Activated CD8-positive, alpha-beta T cell treated with anti-CD3 and anti-CD28 coated beads for 36 hours (primary cell): ENCODE data around the gene BBS1. TPM values are rescaled to one million over a fixed set of nuclear protein-coding genes. Genes with fewer than 3 reads are reported as not detected.

Source experiments
- ATAC-seq: fragments of 200-7000 bp; cut with Tn5 transposase; one replicate; pipeline ENCODE4 v1.10.0; 2021; ENCODE audit warnings: mild to moderate bottlenecking, moderate library complexity
- CTCF ChIA-PET: fragments of 350-600 bp; sonication (Branson Sonifier 250); formaldehyde crosslinking; loops from one replicate; lab custom pipeline; 2021; ENCODE audit warnings: antibody characterized with exemption; lab: Charles Lee
- POLR2A ChIA-PET: fragments of 350-600 bp; sonication (Branson Sonifier 250); formaldehyde crosslinking; loops from one replicate; lab custom pipeline; 2021; ENCODE audit warnings: antibody characterized with exemption; lab: Charles Lee
- DNase-seq: peaks from one replicate; pipeline ENCODE4 v3.0.0-alpha.2; 2020
- H3K27ac Mint-ChIP-seq: one replicate; pipeline ENCODE4 v1.8.0; 2021; ENCODE audit warnings: mild to moderate bottlenecking, mixed read lengths
- H3K27me3 Mint-ChIP-seq: one replicate; pipeline ENCODE4 v1.8.0; 2021; ENCODE audit warnings: mixed read lengths
- H3K36me3 Mint-ChIP-seq: one replicate; pipeline ENCODE4 v1.8.0; 2021; ENCODE audit warnings: low read depth, mixed read lengths
- H3K4me1 Mint-ChIP-seq: one replicate; pipeline ENCODE4 v1.8.0; 2021; ENCODE audit warnings: low read depth, mixed read lengths
- H3K4me3 Mint-ChIP-seq: one replicate; pipeline ENCODE4 v1.8.0; 2021; ENCODE audit warnings: mild to moderate bottlenecking, moderate library complexity, mixed read lengths
- H3K9me3 Mint-ChIP-seq: one replicate; pipeline ENCODE4 v1.8.0; 2021; ENCODE audit warnings: mixed read lengths
- intact Hi-C: fragments of 100-400 bp; cut with micrococcal nuclease; formaldehyde crosslinking; loops from one replicate; pipeline ENCODE4 v1.10.0; 2022
- total RNA-seq, 2 experiments: library from RNA; stranded (reverse); gene quantifications; one replicate each; pipeline ENCODE4 v1.2.3, GENCODE V29; 2021
- TF ChIP-seq, protein P1 (sequence below): fragments of 200-600 bp; IDR thresholded peaks from one replicate; pipeline ENCODE4 v1.8.0; 2022; ENCODE audit warnings: antibody characterized with exemption, mild to moderate bottlenecking

BBS1 gene
- total RNA-seq, 2 experiments from 2014 or later: 7.7 to 7.9 TPM

DNA sequence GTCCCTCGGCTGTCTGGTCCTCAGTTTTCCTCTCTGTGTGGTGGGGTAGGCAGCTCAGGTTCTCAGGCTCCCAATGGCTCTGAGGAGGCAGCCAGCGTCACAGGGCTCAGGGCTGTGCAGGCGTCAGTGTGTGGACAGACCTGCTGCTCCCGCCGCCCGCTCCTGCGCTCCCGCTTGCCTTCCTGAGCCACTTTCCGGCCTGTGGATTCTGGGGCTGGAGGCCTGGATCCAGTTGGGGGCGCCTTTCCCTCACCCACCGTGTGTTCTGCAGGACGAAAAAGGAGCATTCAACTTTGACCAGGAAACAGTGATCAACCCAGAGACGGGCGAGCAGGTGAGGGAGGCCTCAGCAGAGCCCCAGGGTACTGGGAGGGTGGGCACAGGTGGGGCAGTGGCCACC, 15.5 kb upstream of the BBS1 start:
- CTCF ChIA-PET: interaction anchor here (0.9 to 1.1 kb wide), 2 partner anchors 88 to 99 kb away, joined by 3 read pairs; no protein-coding TSS in a partner anchor
- no peaks in the 10 kb centered on the region for H3K4me1 Mint-ChIP-seq
- intact Hi-C loops: no loop called here
- H3K36me3 Mint-ChIP-seq: peaks cover 23% of the 10 kb centered on the region
- H3K27me3 Mint-ChIP-seq: no peaks in the 10 kb centered on the region
- no peak overlapping the region for H3K27ac Mint-ChIP-seq
- H3K9me3 Mint-ChIP-seq: no peaks in the 10 kb centered on the region
- POLR2A ChIA-PET: no interaction called here
- no peak overlapping the region for H3K4me3 Mint-ChIP-seq
- ATAC-seq: no peak
- DNase-seq: no peak
- TF ChIP-seq, protein P1, sequence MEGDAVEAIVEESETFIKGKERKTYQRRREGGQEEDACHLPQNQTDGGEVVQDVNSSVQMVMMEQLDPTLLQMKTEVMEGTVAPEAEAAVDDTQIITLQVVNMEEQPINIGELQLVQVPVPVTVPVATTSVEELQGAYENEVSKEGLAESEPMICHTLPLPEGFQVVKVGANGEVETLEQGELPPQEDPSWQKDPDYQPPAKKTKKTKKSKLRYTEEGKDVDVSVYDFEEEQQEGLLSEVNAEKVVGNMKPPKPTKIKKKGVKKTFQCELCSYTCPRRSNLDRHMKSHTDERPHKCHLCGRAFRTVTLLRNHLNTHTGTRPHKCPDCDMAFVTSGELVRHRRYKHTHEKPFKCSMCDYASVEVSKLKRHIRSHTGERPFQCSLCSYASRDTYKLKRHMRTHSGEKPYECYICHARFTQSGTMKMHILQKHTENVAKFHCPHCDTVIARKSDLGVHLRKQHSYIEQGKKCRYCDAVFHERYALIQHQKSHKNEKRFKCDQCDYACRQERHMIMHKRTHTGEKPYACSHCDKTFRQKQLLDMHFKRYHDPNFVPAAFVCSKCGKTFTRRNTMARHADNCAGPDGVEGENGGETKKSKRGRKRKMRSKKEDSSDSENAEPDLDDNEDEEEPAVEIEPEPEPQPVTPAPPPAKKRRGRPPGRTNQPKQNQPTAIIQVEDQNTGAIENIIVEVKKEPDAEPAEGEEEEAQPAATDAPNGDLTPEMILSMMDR: no peak

GRCh38 chr11:66495401-66495854, 15.0 kb upstream of the BBS1 start:
- POLR2A ChIA-PET: no interaction called here
- intact Hi-C loops: no loop called here
- DNase-seq: peak; percentile 47
- CTCF ChIA-PET: interaction anchor here (0.9 to 1.1 kb wide), 2 partner anchors 88 to 99 kb away, joined by 3 read pairs; no protein-coding TSS in a partner anchor
- Mint-ChIP-seq H3K4me3 (no peak overlapping the region), H3K36me3 (peaks cover 23% of the 10 kb centered on the region), H3K9me3 (no peaks in the 10 kb centered on the region), H3K27ac (no peak overlapping the region), H3K4me1 (no peaks in the 10 kb centered on the region), H3K27me3 (no peaks in the 10 kb centered on the region)
- TF ChIP-seq, protein P1: peak; percentile 42
- ATAC-seq: peak; percentile 37

GRCh38 chr11:66497206-66497605, 13.2 kb upstream of the BBS1 start:
- Mint-ChIP-seq H3K4me1 (no peaks in the 10 kb centered on the region), H3K4me3 (no peak overlapping the region), H3K9me3 (no peaks in the 10 kb centered on the region), H3K27me3 (no peaks in the 10 kb centered on the region), H3K36me3 (peaks cover 21% of the 10 kb centered on the region), H3K27ac (no peak overlapping the region)
- intact Hi-C loops: no loop called here
- POLR2A ChIA-PET: no interaction called here
- ATAC-seq (no peak), DNase-seq (no peak)
- TF ChIP-seq, protein P1: no peak
- CTCF ChIA-PET: no interaction called here

GRCh38 chr11:66498506-66498905, 11.9 kb upstream of the BBS1 start:
- ChIA-PET CTCF (no interaction called here), POLR2A (no interaction called here)
- intact Hi-C loops: no loop called here
- H3K9me3 Mint-ChIP-seq: no peaks in the 10 kb centered on the region
- H3K4me1 Mint-ChIP-seq: no peaks in the 10 kb centered on the region
- ATAC-seq (no peak), DNase-seq (no peak)
- no peak overlapping the region for H3K4me3 Mint-ChIP-seq
- H3K36me3 Mint-ChIP-seq: peaks cover 16% of the 10 kb centered on the region
- H3K27ac Mint-ChIP-seq: no peak overlapping the region
- TF ChIP-seq, protein P1: no peak
- no peaks in the 10 kb centered on the region for H3K27me3 Mint-ChIP-seq

- no peak for ATAC-seq
- ChIA-PET CTCF (interaction anchor here (1.9 kb wide), 1 partner anchor 14 kb away, joined by 5 read pairs; no protein-coding TSS in a partner anchor), POLR2A (no interaction called here)
- intact Hi-C loops: no loop called here
- no peak overlapping the region for H3K4me3 Mint-ChIP-seq
- H3K36me3 Mint-ChIP-seq: peaks cover 9% of the 10 kb centered on the region
- no peaks in the 10 kb centered on the region for H3K9me3 Mint-ChIP-seq
- peaks cover 3% of the 10 kb centered on the region for H3K4me1 Mint-ChIP-seq
- TF ChIP-seq, protein P1: no peak
- no peak for DNase-seq
- no peak overlapping the region for H3K27ac Mint-ChIP-seq
- no peaks in the 10 kb centered on the region for H3K27me3 Mint-ChIP-seq
Measured at GRCh38 chr11:66505276-66505816, 5.1 kb upstream of the BBS1 start.
